Keratinocyte (primary cell): ENCODE measurements around the gene ADAMTS1. TPM values are rescaled to one million over a fixed set of nuclear protein-coding genes. Genes with fewer than 3 reads are reported as not detected.

Source experiments
- DNase-seq: peaks from one replicate; pipeline ENCODE4 v3.0.0-alpha.2; 2011; ENCODE audit warnings: low read depth, missing footprints, low spot score
- FAIRE-seq: peaks from 2 replicates; lab custom pipeline; 2011; peaks lifted over from hg19 to GRCh38; lab: Jason Lieb, UNC
- H2AFZ ChIP-seq: 2 replicates; pipeline ENCODE4 v1.6.0; 2012; ENCODE audit warnings: low read length, control low read depth, inconsistent platforms; ENCODE audit not compliant: control insufficient read depth
- H3K27ac ChIP-seq: 2 replicates; pipeline ENCODE4 v1.5.1; 2011; ENCODE audit warnings: low read length; ENCODE audit not compliant: control insufficient read depth, insufficient read depth
- H3K27me3 ChIP-seq: 3 replicates; pipeline ENCODE4 v1.6.0; 2011; ENCODE audit warnings: low read length; ENCODE audit not compliant: control insufficient read depth, insufficient read depth; ENCODE audit errors: extremely low read depth
- H3K36me3 ChIP-seq, 2 experiments: 2 replicates in 1 of 2; 3 replicates in 1 of 2; pipeline ENCODE4 v1.5.1; 2011; ENCODE audit warnings: low read length in 2 of 2, mild to moderate bottlenecking in 1 of 2; ENCODE audit not compliant: control insufficient read depth in 2 of 2, insufficient read depth in 2 of 2; ENCODE audit errors: extremely low read depth in 1 of 2
- H3K4me1 ChIP-seq: 3 replicates; pipeline ENCODE4 v1.5.1; 2011; ENCODE audit warnings: low read length; ENCODE audit not compliant: control insufficient read depth, insufficient read depth; ENCODE audit errors: extremely low read depth
- H3K4me2 ChIP-seq: 3 replicates; pipeline ENCODE4 v1.6.0; 2011; ENCODE audit warnings: low read depth, low read length; ENCODE audit not compliant: control insufficient read depth, insufficient read depth; ENCODE audit errors: extremely low read depth
- H3K4me3 ChIP-seq, 3 experiments: fragments of 200-600 bp in 1 of 3; sonication (generic) in 1 of 3; 2 replicates in 2 of 3; 3 replicates in 1 of 3; pipeline ENCODE4 v1.5.1; 2011 to 2016; ENCODE audit warnings: low read length in 3 of 3, mild to moderate bottlenecking in 3 of 3, control low read depth in 2 of 3, inconsistent platforms in 1 of 3, low read depth in 1 of 3, mixed read lengths in 1 of 3, mixed run types in 1 of 3, moderate library complexity in 1 of 3; ENCODE audit not compliant: control insufficient read depth in 2 of 3, insufficient read depth in 2 of 3; ENCODE audit errors: extremely low read depth in 1 of 3
- H3K79me2 ChIP-seq: 2 replicates; pipeline ENCODE4 v1.6.0; 2012; ENCODE audit warnings: low read length; ENCODE audit not compliant: control insufficient read depth, insufficient read depth
- H3K9ac ChIP-seq: 3 replicates; pipeline ENCODE4 v1.6.0; 2011; ENCODE audit warnings: low read length; ENCODE audit not compliant: control insufficient read depth, insufficient read depth; ENCODE audit errors: extremely low read depth
- H3K9me1 ChIP-seq: 3 replicates; pipeline ENCODE4 v1.6.0; 2011; ENCODE audit warnings: low read length; ENCODE audit not compliant: control insufficient read depth, insufficient read depth; ENCODE audit errors: extremely low read depth
- H3K9me3 ChIP-seq: 2 replicates; pipeline ENCODE4 v1.5.1; 2012; ENCODE audit warnings: low read depth, low read length; ENCODE audit not compliant: control insufficient read depth
- H4K20me1 ChIP-seq: 3 replicates; pipeline ENCODE4 v1.6.0; 2011; ENCODE audit warnings: low read length; ENCODE audit not compliant: control insufficient read depth, insufficient read depth; ENCODE audit errors: extremely low read depth
- EZH2 ChIP-seq: IDR thresholded peaks from one replicate; pipeline ENCODE4 v1.6.1; 2012; ENCODE audit warnings: inconsistent platforms, mild to moderate bottlenecking, low read length, moderate library complexity
- dilution Hi-C: fragments of 300-500 bp; cut with MboI; formaldehyde crosslinking; loops from one replicate; pipeline ENCODE4 v1.7.0; 2020; ENCODE audit warnings: low sequenced_read_pairs; ENCODE audit not compliant: extremely low pct_ligation_motif_present
- polyA plus RNA-seq, 5 experiments: library from polyadenylated mRNA; depleted of rRNA in 3 of 5; stranded (reverse) in 3 of 5; stranded (forward) in 1 of 5; unstranded in 1 of 5; fragments of >200 nt; gene quantifications; 1 replicate in 1 of 5; 2 replicates in 3 of 5; 3 replicates in 1 of 5; pipeline versions ENCODE4 v1.2.1 to v1.2.3, GENCODE V29; 2011 to 2012; ENCODE audit warnings: missing spikeins in 2 of 5, low read depth in 1 of 5, low replicate concordance in 1 of 5
- TF ChIP-seq, protein P1 (sequence below), 3 experiments: IDR thresholded peaks in 1 of 3; conservative IDR thresholded peaks in 1 of 3; optimal IDR thresholded peaks in 1 of 3; 2 replicates in 2 of 3; 3 replicates in 1 of 3; pipeline versions ENCODE3 to v1.5.1; 2011; ENCODE audit warnings: low read length in 3 of 3, mild to moderate bottlenecking in 3 of 3, moderate library complexity in 2 of 3, control low read depth in 1 of 3, inconsistent platforms in 1 of 3; ENCODE audit not compliant: insufficient read depth in 2 of 3; ENCODE audit errors: extremely low read depth in 1 of 3

Gene ADAMTS1
- polyA plus RNA-seq, 1 donor (not counting 4 experiments of a cell fraction or from before 2014, with no cell fraction given): 344 TPM

DNA sequence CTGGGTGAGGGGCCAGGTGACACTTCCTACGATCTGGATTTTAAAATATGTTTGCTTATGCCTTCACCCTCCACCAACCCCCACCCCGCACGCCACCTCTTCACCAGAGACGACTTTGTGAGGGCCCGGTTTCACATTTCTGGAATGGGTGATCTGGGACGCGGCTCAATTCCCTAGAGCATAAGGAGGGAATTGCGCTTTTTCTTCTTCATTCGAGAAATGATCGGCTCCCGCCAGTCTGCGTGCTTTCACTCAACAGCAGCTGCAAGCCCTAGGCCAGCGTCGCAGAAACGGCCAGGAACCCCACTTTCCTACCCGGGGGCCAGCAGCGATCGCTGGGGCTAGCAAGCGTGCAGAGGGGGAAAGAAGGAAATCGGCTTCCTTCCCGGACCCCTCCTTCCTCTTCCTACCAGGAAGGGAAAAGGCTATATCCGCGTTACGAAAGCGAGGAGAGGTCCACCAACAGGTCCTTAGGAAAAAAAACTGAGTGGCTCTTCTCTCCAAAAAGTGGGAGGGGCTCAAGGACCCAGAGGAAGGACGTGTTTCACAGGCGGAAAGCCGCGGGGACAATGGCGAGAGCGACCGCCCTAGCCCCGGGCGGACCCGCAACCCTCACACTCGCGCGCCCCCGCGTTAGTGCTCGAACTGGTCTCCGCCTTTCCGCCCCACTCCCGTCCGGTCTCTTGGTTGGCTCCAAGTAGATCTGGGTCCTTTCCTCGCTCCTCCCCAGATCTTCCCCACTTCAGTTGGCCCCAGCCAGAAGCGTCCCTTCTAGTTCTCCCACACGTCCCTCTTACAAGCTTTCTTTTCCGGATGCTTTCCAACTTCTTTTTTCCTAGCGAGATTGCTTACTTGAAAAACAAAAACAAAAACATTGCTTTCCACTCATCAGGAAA is 1.1 kb upstream of the ADAMTS1 start:
- dilution Hi-C loops: no loop called here
- peak overlapping the region; percentile 91 for H3K9ac ChIP-seq
- peak; percentile 61 for FAIRE-seq

DNA sequence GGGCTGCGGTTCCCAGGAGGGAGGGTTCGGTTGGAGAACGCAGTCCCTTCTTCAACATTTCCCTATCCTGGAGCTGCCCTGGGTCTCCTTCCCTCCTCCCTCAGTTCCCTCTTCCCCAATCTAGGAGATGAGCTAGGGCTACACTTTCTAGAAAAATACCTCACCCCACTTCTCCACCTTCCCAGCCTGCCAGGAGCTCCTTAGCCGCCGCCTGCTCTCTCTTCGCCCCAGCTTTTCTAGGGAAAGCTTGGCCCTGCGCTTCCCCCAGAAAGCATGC is 488 bp upstream of the ADAMTS1 start:
- Histone ChIP-seq H3K4me3 (peak overlapping the region; percentile 83 to 97 (median 91)), H3K4me2 (peak overlapping the region; percentile 99), H3K9ac (peak overlapping the region; percentile 91), H3K4me1 (peaks cover 30% of the 10 kb centered on the region), H2AFZ (peak overlapping the region; percentile 82), H3K36me3 (peaks cover 4 to 15% of the 10 kb centered on the region in 2 experiments), H3K27me3 (no peaks in the 10 kb centered on the region), H3K79me2 (peaks cover 22% of the 10 kb centered on the region), H3K9me3 (no peaks in the 10 kb centered on the region), H3K27ac (peak overlapping the region; percentile 76), H3K9me1 (no peaks in the 10 kb centered on the region), H4K20me1 (peaks cover 9% of the 10 kb centered on the region)
- TF ChIP-seq, protein P1, sequence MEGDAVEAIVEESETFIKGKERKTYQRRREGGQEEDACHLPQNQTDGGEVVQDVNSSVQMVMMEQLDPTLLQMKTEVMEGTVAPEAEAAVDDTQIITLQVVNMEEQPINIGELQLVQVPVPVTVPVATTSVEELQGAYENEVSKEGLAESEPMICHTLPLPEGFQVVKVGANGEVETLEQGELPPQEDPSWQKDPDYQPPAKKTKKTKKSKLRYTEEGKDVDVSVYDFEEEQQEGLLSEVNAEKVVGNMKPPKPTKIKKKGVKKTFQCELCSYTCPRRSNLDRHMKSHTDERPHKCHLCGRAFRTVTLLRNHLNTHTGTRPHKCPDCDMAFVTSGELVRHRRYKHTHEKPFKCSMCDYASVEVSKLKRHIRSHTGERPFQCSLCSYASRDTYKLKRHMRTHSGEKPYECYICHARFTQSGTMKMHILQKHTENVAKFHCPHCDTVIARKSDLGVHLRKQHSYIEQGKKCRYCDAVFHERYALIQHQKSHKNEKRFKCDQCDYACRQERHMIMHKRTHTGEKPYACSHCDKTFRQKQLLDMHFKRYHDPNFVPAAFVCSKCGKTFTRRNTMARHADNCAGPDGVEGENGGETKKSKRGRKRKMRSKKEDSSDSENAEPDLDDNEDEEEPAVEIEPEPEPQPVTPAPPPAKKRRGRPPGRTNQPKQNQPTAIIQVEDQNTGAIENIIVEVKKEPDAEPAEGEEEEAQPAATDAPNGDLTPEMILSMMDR (optimal IDR thresholded peaks at IDR 0.05 in 1 of 3, IDR thresholded peaks at IDR 0.05 in 1 of 3, conservative IDR thresholded peaks at IDR 0.05 in 1 of 3; ENCODE audit: extremely low read depth in 1 of 3, insufficient read depth in 2 of 3, low read length in 3 of 3): no peak
- no peak for TF ChIP-seq EZH2
- FAIRE-seq: no peak
- no peak for DNase-seq
- dilution Hi-C loops: no loop called here

More for the DNA sequence above, 1.1 kb upstream of the ADAMTS1 start:
- Histone ChIP-seq H3K79me2 (peaks cover 22% of the 10 kb centered on the region), H3K9me1 (no peaks in the 10 kb centered on the region), H3K4me2 (peak overlapping the region; percentile 99), H3K36me3 (peaks cover 3 to 15% of the 10 kb centered on the region in 2 experiments), H3K27me3 (no peaks in the 10 kb centered on the region), H4K20me1 (peaks cover 9% of the 10 kb centered on the region), H3K4me3 (peak overlapping the region; percentile 83 to 97 (median 91)), H3K9me3 (no peaks in the 10 kb centered on the region), H3K27ac (peak overlapping the region; percentile 76), H3K4me1 (peaks cover 30% of the 10 kb centered on the region), H2AFZ (peak overlapping the region; percentile 82)
- no peak for DNase-seq
- TF ChIP-seq, protein P1 (optimal IDR thresholded peaks at IDR 0.05 in 1 of 3, IDR thresholded peaks at IDR 0.05 in 1 of 3, conservative IDR thresholded peaks at IDR 0.05 in 1 of 3; ENCODE audit: extremely low read depth in 1 of 3, insufficient read depth in 2 of 3, low read length in 3 of 3): peak in 2 of 3 experiments; percentile 30 to 36
- no peak for TF ChIP-seq EZH2
